22Rv1 (cell line): ENCODE data around the gene SH2B3.
"Not testable (repeated sequence)": the region's sequence is repeated elsewhere in the genome, so short reads cannot be mapped to it uniquely, and the experiment has no call there.

ENCODE experiments used
- H3K27ac ChIP-seq: fragments of 450-650 bp; 2 replicates; pipeline ENCODE4 v1.5.1; 2017
- ZFX ChIP-seq: fragments of 450-650 bp; IDR thresholded peaks from 2 replicates; pipeline ENCODE4 v1.6.1; 2017; ENCODE audit warnings: antibody characterized with exemption, borderline replicate concordance
- TF ChIP-seq, protein P1 (sequence below): fragments of 450-650 bp; IDR thresholded peaks from 2 replicates; pipeline ENCODE4 v1.5.1; 2017; ENCODE audit warnings: mild to moderate bottlenecking

SH2B3 gene

DNA sequence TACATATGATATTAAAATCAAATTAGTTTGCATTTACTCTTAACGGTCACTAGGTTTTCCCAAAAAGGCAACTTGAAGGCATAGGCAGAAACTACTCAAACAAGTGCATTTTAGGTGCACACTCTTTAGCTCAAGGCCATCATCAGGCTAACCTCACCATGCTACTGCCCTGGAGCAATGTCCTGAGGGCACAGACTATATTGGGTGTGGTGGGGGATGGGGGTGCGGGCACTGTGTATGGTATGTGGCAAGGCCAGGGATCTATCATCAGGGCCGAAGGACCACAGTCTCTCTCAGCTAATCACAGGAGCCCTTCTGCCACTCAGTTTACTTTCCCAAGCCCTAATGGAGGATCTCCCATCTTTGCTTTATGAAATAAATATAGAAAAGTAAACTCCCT, 51.9 kb downstream of the SH2B3 start:
- no peak overlapping the region for H3K27ac ChIP-seq
- TF ChIP-seq, protein P1, sequence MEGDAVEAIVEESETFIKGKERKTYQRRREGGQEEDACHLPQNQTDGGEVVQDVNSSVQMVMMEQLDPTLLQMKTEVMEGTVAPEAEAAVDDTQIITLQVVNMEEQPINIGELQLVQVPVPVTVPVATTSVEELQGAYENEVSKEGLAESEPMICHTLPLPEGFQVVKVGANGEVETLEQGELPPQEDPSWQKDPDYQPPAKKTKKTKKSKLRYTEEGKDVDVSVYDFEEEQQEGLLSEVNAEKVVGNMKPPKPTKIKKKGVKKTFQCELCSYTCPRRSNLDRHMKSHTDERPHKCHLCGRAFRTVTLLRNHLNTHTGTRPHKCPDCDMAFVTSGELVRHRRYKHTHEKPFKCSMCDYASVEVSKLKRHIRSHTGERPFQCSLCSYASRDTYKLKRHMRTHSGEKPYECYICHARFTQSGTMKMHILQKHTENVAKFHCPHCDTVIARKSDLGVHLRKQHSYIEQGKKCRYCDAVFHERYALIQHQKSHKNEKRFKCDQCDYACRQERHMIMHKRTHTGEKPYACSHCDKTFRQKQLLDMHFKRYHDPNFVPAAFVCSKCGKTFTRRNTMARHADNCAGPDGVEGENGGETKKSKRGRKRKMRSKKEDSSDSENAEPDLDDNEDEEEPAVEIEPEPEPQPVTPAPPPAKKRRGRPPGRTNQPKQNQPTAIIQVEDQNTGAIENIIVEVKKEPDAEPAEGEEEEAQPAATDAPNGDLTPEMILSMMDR: no peak
- TF ChIP-seq ZFX: no peak

DNA sequence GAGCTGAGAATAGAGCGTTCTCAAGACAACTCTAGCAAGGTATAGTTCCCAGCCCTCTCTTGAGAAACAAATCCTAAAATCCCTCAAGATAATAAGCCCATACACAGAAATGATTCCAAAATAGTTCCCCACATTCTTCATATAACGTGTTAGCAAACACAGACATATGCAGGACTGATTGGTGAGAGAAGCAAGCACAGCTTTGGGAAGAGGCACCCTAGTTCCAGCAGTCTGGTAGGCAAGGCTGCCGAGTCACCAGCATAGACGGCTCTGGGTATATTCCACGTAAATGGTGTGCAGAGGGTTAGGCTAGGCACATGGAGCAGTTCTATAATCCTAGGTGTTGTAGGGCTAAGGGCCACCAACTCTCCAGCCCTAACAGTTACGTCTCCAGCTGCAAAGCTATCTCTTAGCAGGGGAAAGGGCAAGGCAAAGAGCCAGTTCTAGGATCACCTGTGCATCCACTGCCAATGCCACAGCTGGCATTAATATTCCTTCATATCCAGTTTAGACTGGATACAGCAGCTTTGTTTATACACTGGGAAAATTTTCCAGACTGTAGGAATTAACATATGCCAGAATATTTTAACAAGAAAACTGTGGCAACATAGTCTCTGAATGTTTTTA, 52.9 kb downstream of the SH2B3 start:
- no peak overlapping the region for H3K27ac ChIP-seq
- TF ChIP-seq, protein P1: no peak
- no peak for TF ChIP-seq ZFX

DNA sequence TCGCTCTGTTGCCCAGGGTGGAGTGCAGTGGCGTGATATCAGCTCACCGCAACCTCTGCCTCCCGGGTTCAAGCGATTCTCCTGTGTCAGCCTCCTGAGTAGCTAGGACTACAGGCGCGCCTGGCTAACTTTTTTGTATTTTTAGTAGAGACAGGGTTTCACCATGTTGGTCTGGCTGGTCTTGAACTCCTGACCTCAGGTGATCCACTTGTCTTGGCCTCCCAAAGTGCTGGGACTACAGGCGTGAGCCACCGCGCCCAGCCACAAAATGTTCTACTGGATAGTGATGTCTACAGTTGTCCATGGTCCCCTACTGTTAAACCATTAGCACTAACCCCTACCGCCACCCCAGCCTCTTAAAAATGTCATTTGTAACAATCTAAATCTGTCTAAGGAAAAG, 54.4 kb downstream of the SH2B3 start:
- not testable (repeated sequence) for H3K27ac ChIP-seq

DNA sequence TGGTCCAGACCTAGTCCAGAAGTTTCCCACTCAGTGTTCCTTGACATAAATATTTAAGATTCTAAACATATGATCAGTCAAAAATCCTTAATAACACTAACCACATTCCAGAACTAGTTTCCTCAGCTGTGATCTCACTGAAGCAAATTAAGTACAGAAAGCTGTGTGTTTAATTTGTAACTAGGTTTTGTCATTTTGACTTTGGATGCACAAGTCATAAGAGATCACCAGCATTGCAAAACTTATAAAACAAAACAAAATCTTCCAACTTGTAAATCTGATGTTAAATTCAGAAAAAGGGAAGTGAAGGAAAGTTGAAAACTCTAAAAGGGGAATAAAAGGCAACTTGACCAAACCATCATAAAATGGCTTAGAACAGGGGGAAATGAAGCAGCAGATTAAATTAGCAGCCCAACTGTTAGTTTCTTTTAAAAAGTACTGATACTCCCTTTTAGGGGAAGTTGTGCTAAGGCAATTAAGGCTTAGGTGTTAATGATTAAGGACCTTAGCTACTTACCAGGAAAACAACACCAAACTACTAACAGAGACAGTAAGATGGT, 56.6 kb downstream of the SH2B3 start:
- H3K27ac ChIP-seq: no peak overlapping the region
- no peak for TF ChIP-seq ZFX
- TF ChIP-seq, protein P1: no peak

DNA sequence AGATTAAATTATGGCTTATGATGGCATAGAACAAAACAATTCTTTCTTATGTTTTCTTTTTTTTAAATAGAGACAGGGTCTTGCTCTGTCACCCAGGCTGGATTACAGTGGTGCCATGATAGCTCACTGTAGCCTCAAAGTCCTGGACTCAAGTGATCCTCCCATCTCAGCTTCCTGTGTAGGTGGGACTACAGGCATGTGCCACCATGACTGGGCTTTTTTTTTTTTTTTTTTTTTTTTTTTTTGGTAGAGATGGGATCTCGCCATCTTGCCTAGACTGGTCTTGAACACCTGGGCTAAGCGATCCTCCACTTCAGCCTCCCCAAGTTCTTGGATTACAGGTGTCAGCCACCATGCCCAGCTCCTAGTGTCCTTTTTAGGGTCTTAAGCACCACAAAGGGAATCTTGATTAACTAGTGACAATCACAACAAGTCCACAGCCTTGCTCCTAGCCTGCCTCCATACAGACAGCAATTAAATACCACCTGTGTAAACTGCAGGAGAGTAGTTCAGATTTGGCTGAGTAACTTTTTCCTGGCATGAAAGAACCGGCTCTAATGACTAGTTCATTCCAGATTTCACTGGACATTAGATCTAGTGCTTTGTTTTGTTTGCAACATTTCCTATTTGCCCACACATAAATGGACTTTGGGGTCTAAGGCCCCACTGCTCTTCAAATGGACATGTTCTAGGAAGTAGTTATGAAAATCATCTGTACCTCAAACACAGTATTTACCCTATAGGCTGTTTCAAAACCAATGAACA, 61.6 kb downstream of the SH2B3 start:
- TF ChIP-seq ZFX: no peak
- TF ChIP-seq, protein P1: no peak
- H3K27ac ChIP-seq: no peak overlapping the region

DNA sequence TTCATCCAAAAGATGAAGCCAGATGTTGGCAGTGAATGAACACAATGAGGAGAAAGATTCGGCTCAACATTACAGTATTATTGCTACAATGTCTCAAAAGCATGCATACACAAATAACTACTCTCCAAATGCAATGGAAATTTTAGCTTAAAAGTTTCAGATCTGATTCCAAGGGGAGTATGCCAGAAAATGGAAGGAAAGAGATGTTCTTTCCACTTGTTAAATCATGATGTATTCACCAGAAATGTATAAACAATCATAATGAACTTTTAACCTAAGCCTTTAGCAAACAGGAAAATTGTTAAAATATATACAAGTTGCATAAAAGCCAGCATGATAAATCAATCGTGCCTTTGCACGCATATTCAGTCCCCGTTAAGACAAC, 62.1 kb downstream of the SH2B3 start:
- TF ChIP-seq, protein P1: no peak
- no peak for TF ChIP-seq ZFX
- no peak overlapping the region for H3K27ac ChIP-seq

DNA sequence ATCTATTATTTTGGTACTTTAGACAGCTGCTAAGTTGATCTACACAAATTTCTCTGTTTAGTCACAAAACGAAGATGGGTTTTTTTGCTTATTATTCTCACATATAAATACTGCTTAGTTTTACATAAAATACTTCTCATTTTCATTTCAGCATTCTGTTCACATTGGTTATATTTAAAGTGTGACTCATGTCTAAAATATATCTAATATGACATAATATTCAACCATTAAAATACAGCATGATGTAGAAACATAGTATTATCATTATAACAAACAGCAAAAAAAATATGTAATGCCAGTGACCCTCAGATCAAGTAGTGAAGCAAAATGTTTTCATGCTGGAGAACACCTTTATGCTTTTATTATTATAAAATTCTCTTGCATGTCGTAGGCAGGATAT, 63.7 kb downstream of the SH2B3 start:
- H3K27ac ChIP-seq: no peak overlapping the region
- TF ChIP-seq, protein P1: no peak
- no peak for TF ChIP-seq ZFX
